Loucy (cell line): Measurements from ENCODE around the gene HMGXB3.
"Not testable (repeated sequence)": the region's sequence is repeated elsewhere in the genome, so short reads cannot be mapped to it uniquely, and the experiment has no call there.

Experiments
- H2AFZ ChIP-seq: fragments of 200-600 bp; sonication (generic); 2 replicates; pipeline ENCODE4 v1.6.0; 2016; ENCODE audit warnings: antibody characterized with exemption, mild to moderate bottlenecking, low read length, moderate library complexity
- H3F3A ChIP-seq: fragments of 200-600 bp; 2 replicates; pipeline ENCODE4 v1.6.0; 2016; ENCODE audit warnings: antibody characterized with exemption, low read depth, mild to moderate bottlenecking
- H3K27me3 ChIP-seq: fragments of 200-600 bp; sonication (generic); 2 replicates; pipeline ENCODE4 v1.6.1; 2014; ENCODE audit warnings: low read length, mild to moderate bottlenecking; ENCODE audit not compliant: insufficient read depth, poor library complexity, severe bottlenecking
- H3K36me3 ChIP-seq: fragments of 200-600 bp; sonication (generic); 2 replicates; pipeline ENCODE4 v1.6.1; 2016; ENCODE audit warnings: low read length; ENCODE audit not compliant: insufficient read depth
- H3K4me1 ChIP-seq: fragments of 200-600 bp; sonication (generic); 2 replicates; pipeline ENCODE4 v1.5.1; 2014; ENCODE audit warnings: low read length, mild to moderate bottlenecking; ENCODE audit not compliant: insufficient read depth, poor library complexity, severe bottlenecking
- H3K4me2 ChIP-seq: fragments of 200-600 bp; sonication (generic); 2 replicates; pipeline ENCODE4 v1.6.0; 2014; ENCODE audit warnings: antibody characterized with exemption, low read length, low read depth, mild to moderate bottlenecking; ENCODE audit not compliant: poor library complexity, severe bottlenecking
- H3K4me3 ChIP-seq: fragments of 200-600 bp; sonication (generic); 2 replicates; pipeline ENCODE4 v1.5.1; 2014; ENCODE audit warnings: low read length, mild to moderate bottlenecking, mixed read lengths; ENCODE audit not compliant: poor library complexity, severe bottlenecking
- H3K79me2 ChIP-seq: fragments of 200-600 bp; sonication (generic); 2 replicates; pipeline ENCODE4 v1.6.1; 2014; ENCODE audit warnings: low read length; ENCODE audit not compliant: insufficient read depth
- H3K9ac ChIP-seq: fragments of 200-600 bp; sonication (generic); 2 replicates; pipeline ENCODE4 v1.6.0; 2014; ENCODE audit warnings: mild to moderate bottlenecking, low read depth, low read length, moderate library complexity; ENCODE audit not compliant: poor library complexity, severe bottlenecking
- H3K9me2 ChIP-seq: fragments of 200-600 bp; sonication (generic); replicated peaks from 2 replicates; pipeline ENCODE4 v1.6.1; 2016; ENCODE audit warnings: low read depth, low read length, mixed read lengths
- H3K9me3 ChIP-seq: fragments of 200-600 bp; sonication (generic); 2 replicates; pipeline ENCODE4 v1.6.1; 2014; ENCODE audit warnings: mild to moderate bottlenecking, antibody characterized with exemption, low read length, low read depth; ENCODE audit not compliant: insufficient read depth
- H4K20me1 ChIP-seq: fragments of 200-600 bp; sonication (generic); 2 replicates; pipeline ENCODE4 v1.6.0; 2014; ENCODE audit warnings: antibody characterized with exemption, low read length, mild to moderate bottlenecking; ENCODE audit not compliant: insufficient read depth, poor library complexity, severe bottlenecking
- EZH2phosphoT487 ChIP-seq: fragments of 200-600 bp; IDR thresholded peaks from 2 replicates; pipeline ENCODE4 v1.6.1; 2018; ENCODE audit warnings: antibody characterized with exemption, mild to moderate bottlenecking, moderate library complexity, borderline replicate concordance
- TF ChIP-seq, protein P1 (sequence below): fragments of 200-600 bp; sonication (generic); conservative IDR thresholded peaks from 2 replicates; pipeline ENCODE4 v1.5.1; 2014; ENCODE audit warnings: mild to moderate bottlenecking, antibody characterized with exemption, low read length

HMGXB3 gene

GRCh38 chr5:150082889-150083288 lies 82.3 kb downstream of the HMGXB3 start:
- no peaks in the 10 kb centered on the region for H4K20me1 ChIP-seq
- H3K79me2 ChIP-seq = no peaks in the 10 kb centered on the region
- H3K36me3 ChIP-seq = no peaks in the 10 kb centered on the region
- H3K4me1 ChIP-seq = peaks cover 15% of the 10 kb centered on the region
- H3K9ac ChIP-seq = no peak overlapping the region
- no peak overlapping the region for H3K4me3 ChIP-seq
- H3F3A ChIP-seq = no peaks in the 10 kb centered on the region
- TF ChIP-seq, protein P1, sequence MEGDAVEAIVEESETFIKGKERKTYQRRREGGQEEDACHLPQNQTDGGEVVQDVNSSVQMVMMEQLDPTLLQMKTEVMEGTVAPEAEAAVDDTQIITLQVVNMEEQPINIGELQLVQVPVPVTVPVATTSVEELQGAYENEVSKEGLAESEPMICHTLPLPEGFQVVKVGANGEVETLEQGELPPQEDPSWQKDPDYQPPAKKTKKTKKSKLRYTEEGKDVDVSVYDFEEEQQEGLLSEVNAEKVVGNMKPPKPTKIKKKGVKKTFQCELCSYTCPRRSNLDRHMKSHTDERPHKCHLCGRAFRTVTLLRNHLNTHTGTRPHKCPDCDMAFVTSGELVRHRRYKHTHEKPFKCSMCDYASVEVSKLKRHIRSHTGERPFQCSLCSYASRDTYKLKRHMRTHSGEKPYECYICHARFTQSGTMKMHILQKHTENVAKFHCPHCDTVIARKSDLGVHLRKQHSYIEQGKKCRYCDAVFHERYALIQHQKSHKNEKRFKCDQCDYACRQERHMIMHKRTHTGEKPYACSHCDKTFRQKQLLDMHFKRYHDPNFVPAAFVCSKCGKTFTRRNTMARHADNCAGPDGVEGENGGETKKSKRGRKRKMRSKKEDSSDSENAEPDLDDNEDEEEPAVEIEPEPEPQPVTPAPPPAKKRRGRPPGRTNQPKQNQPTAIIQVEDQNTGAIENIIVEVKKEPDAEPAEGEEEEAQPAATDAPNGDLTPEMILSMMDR = no peak
- no peak for TF ChIP-seq EZH2phosphoT487
- no peaks in the 10 kb centered on the region for H3K27me3 ChIP-seq
- no peak overlapping the region for H3K4me2 ChIP-seq
- H2AFZ ChIP-seq = no peak overlapping the region
- H3K9me2 ChIP-seq = no peaks in the 10 kb centered on the region
- H3K9me3 ChIP-seq = no peaks in the 10 kb centered on the region

- H3K4me3 ChIP-seq, H3K9me2 ChIP-seq, H3K79me2 ChIP-seq, H3K36me3 ChIP-seq, H3F3A ChIP-seq, H3K9ac ChIP-seq, H3K9me3 ChIP-seq, H2AFZ ChIP-seq, H4K20me1 ChIP-seq, H3K4me2 ChIP-seq, H3K27me3 ChIP-seq: not testable (repeated sequence)
- H3K4me1 ChIP-seq = peaks cover 15% of the 10 kb centered on the region
Observed at GRCh38 chr5:150084754-150085153, 84.2 kb downstream of the HMGXB3 start.

DNA sequence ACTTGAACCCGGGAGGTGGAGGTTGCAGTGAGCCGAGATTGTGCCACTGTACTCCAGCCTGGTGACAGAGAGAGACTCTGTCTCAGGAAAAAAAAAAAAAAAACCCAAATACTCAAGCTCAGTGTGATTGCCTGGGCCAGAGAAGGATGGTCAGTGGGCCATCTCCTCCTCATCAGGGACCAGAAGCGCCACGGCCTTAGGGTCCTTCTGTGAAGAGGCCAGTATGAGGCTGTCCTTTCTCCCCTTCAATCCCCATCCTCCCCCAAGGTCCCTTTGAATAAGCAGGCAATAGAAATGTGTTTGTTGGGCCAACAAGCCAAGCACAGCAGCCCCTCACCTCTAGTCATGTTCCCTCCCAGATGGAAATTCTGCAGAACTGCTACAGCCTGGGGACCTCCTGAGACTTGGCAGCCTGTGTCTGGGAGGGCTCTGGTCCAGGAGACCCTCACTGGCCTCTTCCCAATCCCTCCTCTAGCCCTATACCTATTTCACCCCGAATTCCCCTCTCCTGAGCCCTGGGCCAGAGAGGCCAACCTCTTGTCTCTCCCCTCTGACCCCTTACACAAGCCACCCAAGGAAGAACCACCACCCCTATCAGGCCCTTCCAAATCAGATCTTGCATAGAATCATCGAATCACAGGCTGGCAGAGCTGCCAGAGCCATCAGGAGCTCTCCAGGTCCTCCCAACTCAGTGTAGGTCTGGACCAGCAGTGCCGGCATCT lies 84.8 kb downstream of the HMGXB3 start:
- Histone ChIP-seq H4K20me1 (no peaks in the 10 kb centered on the region), H3K9ac (no peak overlapping the region), H3K9me3 (no peaks in the 10 kb centered on the region), H3K36me3 (no peaks in the 10 kb centered on the region), H3K4me3 (no peak overlapping the region), H3K79me2 (no peaks in the 10 kb centered on the region), H3K9me2 (no peaks in the 10 kb centered on the region), H3K4me2 (no peak overlapping the region), H2AFZ (no peak overlapping the region), H3K4me1 (peaks cover 15% of the 10 kb centered on the region), H3K27me3 (no peaks in the 10 kb centered on the region), H3F3A (no peaks in the 10 kb centered on the region)
- TF ChIP-seq, protein P1 = no peak
- TF ChIP-seq EZH2phosphoT487 = no peak
